Epithelial cell of esophagus (primary cell): Measurements from ENCODE around the gene MVP.
"Not testable (repeated sequence)": the region's sequence is repeated elsewhere in the genome, so short reads cannot be mapped to it uniquely, and the experiment has no call there.

Experiments used
- DNase-seq: peaks from one replicate; pipeline ENCODE4 v3.0.0; 2010; ENCODE audit warnings: low read depth
- H3K4me3 ChIP-seq: 2 replicates; pipeline ENCODE4 v1.5.1; 2011; ENCODE audit warnings: mild to moderate bottlenecking, low read length, control low read depth
- TF ChIP-seq, protein P1 (sequence below): IDR thresholded peaks from 2 replicates; pipeline ENCODE4 v1.5.1; 2011; ENCODE audit warnings: low read depth, mild to moderate bottlenecking, low read length, control low read depth, inconsistent platforms; ENCODE audit not compliant: insufficient read depth; ENCODE audit errors: missing control alignments

The MVP gene

DNA sequence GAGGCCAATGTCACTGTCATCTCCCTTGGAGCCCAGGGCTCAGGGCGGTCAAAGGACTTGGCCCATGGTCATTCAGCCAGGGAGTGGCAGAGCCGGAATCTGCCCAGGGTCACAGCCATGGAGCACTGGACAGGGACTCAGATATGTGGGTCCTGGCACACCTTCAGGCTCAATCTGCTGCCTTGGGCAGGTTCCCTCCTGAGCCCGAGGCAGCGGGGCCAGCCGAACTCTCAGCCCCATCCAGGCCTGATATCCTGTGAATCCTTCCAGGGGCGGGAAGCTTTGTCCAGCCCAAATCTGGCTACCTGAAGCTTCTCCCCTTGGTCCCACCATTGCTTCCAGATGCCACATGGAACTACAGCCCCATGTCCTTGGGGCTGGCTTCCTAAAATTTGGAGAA is 54.9 kb downstream of the MVP start:
- DNase-seq: no peak
- TF ChIP-seq, protein P1, sequence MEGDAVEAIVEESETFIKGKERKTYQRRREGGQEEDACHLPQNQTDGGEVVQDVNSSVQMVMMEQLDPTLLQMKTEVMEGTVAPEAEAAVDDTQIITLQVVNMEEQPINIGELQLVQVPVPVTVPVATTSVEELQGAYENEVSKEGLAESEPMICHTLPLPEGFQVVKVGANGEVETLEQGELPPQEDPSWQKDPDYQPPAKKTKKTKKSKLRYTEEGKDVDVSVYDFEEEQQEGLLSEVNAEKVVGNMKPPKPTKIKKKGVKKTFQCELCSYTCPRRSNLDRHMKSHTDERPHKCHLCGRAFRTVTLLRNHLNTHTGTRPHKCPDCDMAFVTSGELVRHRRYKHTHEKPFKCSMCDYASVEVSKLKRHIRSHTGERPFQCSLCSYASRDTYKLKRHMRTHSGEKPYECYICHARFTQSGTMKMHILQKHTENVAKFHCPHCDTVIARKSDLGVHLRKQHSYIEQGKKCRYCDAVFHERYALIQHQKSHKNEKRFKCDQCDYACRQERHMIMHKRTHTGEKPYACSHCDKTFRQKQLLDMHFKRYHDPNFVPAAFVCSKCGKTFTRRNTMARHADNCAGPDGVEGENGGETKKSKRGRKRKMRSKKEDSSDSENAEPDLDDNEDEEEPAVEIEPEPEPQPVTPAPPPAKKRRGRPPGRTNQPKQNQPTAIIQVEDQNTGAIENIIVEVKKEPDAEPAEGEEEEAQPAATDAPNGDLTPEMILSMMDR: no peak
- no peak overlapping the region for H3K4me3 ChIP-seq

DNA sequence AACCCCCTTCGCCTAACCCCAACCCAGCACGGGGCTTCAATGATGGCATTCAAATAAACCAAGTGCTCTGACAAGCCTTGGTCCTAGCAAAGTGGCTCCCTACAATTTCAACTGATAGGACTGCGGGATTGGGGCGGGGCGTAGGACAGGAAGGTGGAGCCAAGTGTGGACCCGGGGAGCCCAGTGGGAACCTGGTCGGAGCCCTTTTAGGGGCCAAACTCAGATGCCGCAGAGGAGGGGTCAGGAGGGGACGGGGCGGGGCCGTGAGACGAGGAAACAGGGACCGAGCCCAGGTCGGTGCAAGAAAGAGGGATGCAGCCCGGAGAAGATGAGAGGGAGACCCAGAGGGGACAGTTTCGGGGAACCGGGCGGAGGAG is 55.9 kb downstream of the MVP start:
- TF ChIP-seq, protein P1: no peak
- no peak overlapping the region for H3K4me3 ChIP-seq
- no peak for DNase-seq

DNA sequence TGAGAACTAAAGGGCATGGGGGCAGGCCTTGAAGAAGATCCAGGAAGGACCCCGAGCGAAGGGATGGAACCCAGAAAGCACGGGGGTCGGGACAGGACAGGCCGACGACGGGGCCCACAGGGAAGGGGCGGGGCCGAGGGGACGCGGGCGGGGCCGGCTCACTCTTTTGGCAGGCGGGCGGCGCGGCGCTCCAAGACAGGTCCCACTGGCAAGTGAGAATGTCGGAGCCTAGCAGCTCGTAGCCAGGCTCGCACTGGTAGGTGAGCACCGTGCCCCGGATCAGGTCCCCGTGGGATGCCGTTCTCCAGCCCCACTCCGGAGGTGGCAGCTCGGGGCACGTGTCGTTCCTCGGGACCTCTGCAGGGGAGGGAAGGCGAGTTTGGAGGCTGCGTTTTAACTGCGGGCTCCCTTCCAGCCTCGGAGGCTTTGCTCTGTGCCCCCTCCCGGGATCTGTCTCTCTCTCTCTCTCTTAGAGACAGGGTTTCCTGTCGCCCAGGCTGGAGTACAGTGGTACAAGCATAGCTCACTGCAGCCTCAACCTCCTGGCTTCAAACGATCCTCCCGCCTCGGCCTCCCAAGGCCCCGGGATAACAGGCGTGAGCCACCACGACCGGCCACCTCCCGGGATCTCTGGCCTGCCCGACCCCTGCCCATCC is 56.5 kb downstream of the MVP start:
- TF ChIP-seq, protein P1: no peak
- no peak overlapping the region for H3K4me3 ChIP-seq
- DNase-seq: no peak

DNA sequence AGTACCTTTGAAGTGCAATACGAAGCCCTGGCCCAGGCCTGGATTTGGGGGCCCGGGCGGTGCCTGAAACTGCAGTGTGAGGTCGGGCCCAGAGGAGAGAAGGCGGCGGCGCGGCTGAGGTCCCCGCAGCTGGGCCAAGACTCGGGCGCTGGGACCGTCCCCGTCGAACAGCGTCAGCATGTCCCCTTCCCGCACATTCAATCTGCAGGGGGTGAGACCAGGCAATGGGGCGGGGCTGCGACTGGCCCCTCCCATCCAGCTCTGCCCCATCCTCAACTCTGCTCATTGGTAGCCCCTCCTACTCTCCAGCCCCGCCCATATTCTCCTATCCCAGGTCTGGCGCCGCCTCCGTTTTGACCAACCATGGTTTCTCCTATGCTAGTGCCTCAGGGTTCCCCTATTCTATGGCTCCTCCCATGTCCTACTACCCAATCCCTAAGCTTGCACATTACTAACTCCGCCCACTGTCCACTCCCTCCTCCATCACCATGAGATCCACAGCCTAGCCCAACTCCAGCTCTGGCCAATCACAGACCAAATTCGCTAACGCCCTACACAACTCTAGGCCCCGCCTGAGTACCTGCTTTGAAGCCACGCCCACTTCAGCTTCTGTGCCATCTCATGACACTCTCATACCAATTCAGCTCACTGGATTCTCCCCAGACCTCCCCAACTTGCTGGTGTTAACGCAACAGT is 57.2 kb downstream of the MVP start:
- TF ChIP-seq, protein P1: no peak
- no peak overlapping the region for H3K4me3 ChIP-seq
- peak; percentile 80 for DNase-seq

DNA sequence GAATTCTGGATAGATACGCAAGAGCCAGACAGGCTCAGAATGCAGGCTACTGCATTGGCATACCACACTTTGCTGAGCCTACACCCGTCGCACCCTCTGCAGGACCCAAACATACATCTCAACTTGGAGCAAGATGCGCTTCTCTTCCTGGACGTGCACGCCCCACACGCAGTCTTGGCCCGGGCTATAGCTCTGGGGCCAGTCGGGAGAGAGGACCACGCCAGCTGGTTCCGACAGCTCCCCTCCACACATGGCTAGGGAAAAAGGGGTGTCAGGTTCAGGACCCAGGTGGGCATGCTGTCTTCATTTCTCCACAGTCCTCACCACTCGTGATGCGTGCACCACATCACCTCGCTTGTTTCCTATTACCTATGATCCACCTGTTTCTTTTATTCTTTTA is 57.9 kb downstream of the MVP start:
- DNase-seq: no peak
- H3K4me3 ChIP-seq: no peak overlapping the region
- TF ChIP-seq, protein P1: no peak

DNA sequence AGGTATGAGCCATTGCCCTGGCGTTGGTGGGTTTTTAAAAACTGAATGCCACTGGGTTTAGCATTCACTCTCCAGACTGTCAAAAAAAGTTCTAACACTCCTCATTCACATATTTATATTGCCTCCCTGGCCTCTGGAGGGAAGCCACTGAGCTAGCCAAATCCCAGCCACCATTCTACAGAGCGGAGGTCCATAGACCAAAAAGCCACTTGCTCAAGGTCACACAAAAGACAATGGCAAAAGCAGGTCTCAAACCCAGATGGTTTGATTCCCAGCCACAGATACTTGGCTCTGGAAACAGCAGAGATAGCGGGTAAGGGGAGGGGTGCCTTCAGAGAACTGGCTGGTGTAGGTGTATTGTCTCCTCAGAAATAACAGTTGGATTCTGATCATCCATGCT is 60.8 kb downstream of the MVP start:
- TF ChIP-seq, protein P1: no peak
- no peak for DNase-seq
- no peak overlapping the region for H3K4me3 ChIP-seq

DNA sequence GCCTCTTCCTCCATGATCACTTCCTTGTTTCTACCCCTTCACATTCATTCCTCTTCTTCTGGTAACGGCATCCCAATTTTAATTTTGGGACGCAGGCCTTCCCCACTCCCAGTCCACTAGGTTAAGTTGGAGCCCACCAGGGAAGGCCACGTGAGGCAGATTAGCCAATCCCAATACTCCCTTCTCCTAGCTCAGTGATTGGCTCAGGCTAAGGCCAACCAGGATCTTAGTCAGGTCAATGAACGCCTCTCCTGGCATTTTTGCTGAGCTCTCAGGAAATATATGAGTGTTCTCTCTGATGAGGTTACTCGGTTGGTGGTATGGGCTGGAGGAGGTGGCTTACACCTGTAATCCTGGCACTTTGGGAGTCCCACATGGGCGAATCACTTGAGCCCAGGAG is 63.7 kb downstream of the MVP start:
- no peak for DNase-seq
- no peak overlapping the region for H3K4me3 ChIP-seq
- TF ChIP-seq, protein P1: no peak

DNA sequence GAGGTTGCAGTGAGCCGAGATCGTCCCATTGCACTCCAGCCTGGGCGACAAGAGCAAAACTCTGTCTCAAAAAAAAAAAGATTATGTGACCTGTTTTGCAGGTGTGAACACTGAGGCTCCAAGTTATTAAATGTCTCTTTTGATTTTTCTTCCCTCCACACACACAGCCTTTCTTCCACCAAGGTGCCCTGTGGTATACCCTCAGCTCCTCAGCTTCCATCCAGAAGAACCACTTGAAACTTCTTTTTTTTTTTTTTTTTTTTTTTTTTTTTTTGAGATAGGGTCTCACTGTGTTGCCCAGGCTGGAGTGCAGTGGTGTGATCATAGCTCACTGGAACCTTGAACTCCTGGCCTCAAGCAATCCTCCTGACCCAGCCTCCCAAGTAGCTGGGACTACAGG is 69.1 kb downstream of the MVP start:
- DNase-seq, H3K4me3 ChIP-seq: not testable (repeated sequence)
